Mammary epithelial cell (primary cell): ENCODE data around the gene PSAP.

Source experiments
- CTCF ChIP-seq, 2 donors: IDR thresholded peaks in 1 of 2; conservative IDR thresholded peaks in 1 of 2; 2 replicates each; pipeline ENCODE4 v1.5.1; 2011 to 2012; ENCODE audit warnings: inconsistent platforms in 2 of 2, low read length in 2 of 2, mild to moderate bottlenecking in 2 of 2, control low read depth in 1 of 2, low read depth in 1 of 2; ENCODE audit not compliant: insufficient read depth in 1 of 2; ENCODE audit errors: extremely low read depth in 1 of 2
- EZH2 ChIP-seq: IDR thresholded peaks from 2 replicates; pipeline ENCODE4 v1.6.1; 2012; ENCODE audit warnings: low read length, inconsistent platforms, borderline replicate concordance

- TF ChIP-seq CTCF (conservative IDR thresholded peaks at IDR 0.05 in 1 of 2, IDR thresholded peaks at IDR 0.05 in 1 of 2; ENCODE audit: extremely low read depth in 1 of 2, insufficient read depth in 1 of 2, low read depth in 1 of 2, low read length in 2 of 2) (no peak), EZH2 (no peak)
Observed at GRCh38 chr10:71857934-71858890, 7.2 kb upstream of the PSAP start.
